GM21360 (cell line): Measurements from ENCODE around the gene NDUFB2.
"Not testable (repeated sequence)": the region's sequence is repeated elsewhere in the genome, so short reads cannot be mapped to it uniquely, and the experiment has no call there.

Experiments
- ATAC-seq: cut with Tn5 transposase; IDR thresholded peaks from one replicate; pipeline ENCODE4 v1.9.1; 2021; ENCODE audit warnings: mild to moderate bottlenecking, moderate library complexity; ENCODE audit not compliant: unreplicated experiment

NDUFB2 gene

GRCh38 chr7:140732416-140732815 is 35.9 kb downstream of the NDUFB2 start:
- no peak for ATAC-seq

DNA sequence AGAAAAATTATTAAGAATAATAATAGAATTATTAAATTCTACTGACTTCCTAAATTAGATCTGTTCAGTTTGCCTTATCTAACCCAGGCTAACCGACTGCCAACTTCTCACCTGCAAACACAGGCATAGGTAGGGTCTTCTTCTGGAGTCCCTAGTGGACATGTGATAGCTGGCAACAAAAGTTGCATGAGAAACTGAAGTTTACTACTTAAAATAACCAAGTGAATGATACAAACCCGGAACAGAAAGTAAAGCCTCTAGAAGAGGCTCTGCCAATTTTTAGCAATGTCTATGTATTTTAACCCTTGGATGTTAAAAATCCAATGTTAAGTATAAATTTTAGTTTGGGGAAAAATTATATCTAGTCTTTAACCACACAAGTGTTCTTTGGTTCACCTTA is 37.6 kb downstream of the NDUFB2 start:
- no peak for ATAC-seq

GRCh38 chr7:140734729-140735128 is 38.2 kb downstream of the NDUFB2 start:
- ATAC-seq, result no peak

DNA sequence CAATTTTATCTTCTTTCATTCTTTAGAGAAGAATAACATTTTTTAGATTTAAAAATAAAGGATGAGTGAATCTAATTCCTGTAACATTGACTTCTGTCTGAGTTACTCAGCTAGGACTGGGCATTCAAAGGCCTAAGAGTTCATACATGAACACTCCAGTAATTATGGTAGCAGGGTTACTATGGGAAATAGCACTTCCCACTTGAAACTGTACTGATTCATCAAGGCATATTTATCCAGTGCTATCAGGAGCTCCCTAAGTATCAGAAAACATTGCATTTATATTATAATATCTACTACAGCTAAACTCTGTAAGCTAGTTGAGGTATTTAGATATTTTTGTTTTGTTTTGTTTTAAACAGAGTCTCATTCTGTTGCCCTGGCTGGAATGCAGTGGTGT is 41.8 kb downstream of the NDUFB2 start:
- no peak for ATAC-seq

DNA sequence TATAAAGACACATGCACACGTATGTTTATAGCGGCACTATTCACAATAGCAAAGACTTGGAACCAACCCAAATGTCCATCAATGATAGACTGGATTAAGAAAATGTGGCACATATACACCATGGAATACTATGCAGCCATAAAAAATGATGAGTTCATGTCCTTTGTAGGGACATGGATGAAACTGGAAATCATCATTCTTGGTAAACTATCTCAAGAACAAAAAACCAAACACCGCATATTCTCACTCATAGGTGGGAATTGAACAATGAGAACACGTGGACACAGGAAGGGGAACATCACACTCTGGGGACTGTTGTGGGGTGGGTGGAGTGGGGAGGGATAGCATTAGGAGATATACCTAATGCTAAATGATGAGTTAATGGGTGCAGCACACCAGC is 46.7 kb downstream of the NDUFB2 start:
- ATAC-seq, result not testable (repeated sequence)

DNA sequence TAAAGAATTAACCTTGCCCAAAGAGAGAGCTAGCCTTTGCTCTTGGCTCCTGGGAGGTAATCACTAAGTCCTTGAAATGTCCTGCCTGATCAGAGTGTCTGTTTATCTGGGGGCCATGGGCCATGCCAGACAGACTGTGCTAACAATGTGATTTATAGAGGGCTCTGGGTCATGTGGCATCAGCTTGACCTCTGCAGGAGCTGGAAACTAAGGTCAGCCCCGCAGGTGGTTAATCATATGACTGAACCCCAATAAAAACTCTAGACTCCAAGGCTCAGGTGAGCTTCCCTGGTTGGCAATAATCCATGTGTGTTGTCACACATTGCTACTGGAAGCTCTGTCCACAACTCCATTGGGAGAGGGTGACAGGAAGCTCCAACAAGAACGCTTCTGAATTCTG is 47.5 kb downstream of the NDUFB2 start:
- no peak for ATAC-seq

DNA sequence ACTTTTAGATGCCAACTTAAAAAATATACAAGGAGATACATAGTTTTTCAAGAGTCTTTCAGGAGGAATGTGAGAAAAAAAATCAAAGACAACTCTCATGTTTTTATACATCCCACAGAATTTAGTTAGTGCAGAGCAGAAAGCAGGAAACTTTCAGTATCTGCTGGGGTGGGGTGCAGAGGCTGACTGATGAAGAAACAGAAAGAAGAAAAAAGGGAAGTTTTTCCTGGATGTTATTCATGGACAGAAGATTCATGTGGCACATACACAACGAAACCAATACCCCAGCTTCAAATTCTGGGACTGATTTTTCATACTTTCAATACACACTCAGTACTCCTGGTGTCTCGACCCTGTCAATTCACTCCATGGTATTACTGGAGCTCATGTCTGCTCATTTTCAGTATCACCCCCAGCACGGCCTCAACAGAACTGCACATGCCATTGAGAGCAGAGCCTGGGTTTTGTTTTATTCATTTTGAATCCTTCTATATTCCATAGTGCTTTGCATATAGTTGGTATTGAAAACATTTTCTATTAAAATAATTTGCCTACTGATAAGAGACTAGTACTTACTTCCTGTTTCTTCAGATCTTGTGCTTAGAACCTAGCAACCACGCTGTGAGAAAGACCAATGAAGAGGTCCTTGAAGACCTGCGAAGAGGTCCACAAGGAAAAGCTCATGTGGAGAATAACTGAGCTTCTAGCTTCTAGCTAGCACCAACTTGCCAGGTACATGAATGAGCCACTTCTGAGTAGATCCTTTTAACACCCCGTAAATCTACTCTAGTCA is 49.0 kb downstream of the NDUFB2 start:
- ATAC-seq, result no peak

DNA sequence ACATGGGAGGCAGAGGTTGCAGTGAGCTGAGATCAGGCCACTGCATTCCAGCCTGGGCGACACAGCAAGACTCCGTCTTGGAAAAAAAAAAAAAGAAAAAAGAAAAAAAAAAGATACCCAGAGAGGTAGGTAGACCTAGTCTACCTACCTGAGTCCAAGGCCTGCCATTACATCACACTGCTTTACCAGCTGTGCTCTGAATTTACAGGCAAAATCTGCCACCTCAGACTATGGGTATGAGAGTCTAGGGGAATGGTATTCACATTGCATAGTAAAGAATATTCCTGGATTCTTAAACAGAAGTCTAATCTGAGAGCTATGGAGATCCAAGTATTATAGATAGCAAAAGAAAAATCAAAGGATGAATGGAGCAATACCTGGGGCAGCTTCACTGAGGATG is 50.2 kb downstream of the NDUFB2 start:
- no peak for ATAC-seq

DNA sequence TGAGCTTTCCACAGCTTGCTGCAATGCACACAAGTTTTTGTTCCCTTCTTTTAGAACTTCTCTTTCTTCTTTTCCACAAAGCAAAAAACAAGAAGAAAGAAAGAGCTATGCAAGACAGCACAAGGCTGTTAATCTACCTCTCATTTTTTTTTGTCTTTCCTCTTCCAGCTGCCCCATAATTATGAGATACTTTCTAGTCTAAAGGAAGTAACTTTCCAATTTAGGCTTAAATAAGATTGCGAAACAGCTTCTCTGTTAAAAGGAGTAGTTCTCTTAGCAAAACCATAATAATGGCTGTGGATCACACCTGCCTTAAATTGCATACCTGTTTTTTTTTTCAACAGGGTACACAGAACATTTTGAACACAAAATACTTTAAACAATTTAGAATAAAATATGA is 56.0 kb downstream of the NDUFB2 start:
- no peak for ATAC-seq

DNA sequence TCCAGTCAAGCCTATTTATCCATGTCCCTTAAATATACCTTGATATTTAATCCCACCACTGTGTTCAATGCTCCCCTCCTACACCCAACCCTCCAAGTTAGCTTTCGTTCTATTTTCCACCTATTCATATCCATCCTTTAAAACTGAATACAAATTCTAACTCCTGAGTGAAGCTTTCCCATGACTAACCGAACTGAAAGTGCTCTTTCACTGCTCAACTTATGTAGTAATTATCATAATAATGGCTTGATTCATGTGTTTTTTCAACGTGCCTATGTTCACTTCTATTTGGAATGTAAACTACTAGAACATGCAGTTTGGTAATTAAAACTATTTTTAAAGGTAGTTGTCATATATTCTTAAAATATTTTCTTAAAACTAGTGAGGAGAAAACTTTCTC is 58.0 kb downstream of the NDUFB2 start:
- ATAC-seq, result no peak
